ENCODE results near the gene SEMA3B. TPM values are rescaled to one million over a fixed set of nuclear protein-coding genes. Genes with fewer than 3 reads are reported as not detected.

Gene SEMA3B
- total and polyA plus RNA-seq, 2 experiments from 2014 or later: 2.4 to 3.3 TPM

DNA sequence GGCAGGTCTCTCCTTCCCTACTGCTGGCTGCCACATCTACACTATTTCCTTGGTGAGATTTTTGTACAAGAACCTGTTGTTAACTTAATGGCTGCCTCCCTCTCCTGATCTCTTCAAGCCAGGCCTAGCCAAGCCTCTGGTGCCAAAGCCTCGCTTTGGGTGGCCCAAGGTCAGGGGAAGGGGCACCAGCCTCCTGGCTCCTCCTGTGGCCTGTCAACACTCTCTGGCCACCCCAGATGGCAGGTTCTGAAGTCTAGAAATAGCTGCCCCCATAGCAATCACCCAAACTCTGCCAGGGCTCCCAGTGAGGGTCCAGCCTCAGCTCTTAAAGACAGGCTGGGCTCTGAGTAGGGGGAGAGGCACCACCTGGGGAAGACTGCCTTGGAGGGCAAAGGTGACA is 18.3 kb downstream of the SEMA3B start (continued):
- TF ChIP-seq, protein P1, sequence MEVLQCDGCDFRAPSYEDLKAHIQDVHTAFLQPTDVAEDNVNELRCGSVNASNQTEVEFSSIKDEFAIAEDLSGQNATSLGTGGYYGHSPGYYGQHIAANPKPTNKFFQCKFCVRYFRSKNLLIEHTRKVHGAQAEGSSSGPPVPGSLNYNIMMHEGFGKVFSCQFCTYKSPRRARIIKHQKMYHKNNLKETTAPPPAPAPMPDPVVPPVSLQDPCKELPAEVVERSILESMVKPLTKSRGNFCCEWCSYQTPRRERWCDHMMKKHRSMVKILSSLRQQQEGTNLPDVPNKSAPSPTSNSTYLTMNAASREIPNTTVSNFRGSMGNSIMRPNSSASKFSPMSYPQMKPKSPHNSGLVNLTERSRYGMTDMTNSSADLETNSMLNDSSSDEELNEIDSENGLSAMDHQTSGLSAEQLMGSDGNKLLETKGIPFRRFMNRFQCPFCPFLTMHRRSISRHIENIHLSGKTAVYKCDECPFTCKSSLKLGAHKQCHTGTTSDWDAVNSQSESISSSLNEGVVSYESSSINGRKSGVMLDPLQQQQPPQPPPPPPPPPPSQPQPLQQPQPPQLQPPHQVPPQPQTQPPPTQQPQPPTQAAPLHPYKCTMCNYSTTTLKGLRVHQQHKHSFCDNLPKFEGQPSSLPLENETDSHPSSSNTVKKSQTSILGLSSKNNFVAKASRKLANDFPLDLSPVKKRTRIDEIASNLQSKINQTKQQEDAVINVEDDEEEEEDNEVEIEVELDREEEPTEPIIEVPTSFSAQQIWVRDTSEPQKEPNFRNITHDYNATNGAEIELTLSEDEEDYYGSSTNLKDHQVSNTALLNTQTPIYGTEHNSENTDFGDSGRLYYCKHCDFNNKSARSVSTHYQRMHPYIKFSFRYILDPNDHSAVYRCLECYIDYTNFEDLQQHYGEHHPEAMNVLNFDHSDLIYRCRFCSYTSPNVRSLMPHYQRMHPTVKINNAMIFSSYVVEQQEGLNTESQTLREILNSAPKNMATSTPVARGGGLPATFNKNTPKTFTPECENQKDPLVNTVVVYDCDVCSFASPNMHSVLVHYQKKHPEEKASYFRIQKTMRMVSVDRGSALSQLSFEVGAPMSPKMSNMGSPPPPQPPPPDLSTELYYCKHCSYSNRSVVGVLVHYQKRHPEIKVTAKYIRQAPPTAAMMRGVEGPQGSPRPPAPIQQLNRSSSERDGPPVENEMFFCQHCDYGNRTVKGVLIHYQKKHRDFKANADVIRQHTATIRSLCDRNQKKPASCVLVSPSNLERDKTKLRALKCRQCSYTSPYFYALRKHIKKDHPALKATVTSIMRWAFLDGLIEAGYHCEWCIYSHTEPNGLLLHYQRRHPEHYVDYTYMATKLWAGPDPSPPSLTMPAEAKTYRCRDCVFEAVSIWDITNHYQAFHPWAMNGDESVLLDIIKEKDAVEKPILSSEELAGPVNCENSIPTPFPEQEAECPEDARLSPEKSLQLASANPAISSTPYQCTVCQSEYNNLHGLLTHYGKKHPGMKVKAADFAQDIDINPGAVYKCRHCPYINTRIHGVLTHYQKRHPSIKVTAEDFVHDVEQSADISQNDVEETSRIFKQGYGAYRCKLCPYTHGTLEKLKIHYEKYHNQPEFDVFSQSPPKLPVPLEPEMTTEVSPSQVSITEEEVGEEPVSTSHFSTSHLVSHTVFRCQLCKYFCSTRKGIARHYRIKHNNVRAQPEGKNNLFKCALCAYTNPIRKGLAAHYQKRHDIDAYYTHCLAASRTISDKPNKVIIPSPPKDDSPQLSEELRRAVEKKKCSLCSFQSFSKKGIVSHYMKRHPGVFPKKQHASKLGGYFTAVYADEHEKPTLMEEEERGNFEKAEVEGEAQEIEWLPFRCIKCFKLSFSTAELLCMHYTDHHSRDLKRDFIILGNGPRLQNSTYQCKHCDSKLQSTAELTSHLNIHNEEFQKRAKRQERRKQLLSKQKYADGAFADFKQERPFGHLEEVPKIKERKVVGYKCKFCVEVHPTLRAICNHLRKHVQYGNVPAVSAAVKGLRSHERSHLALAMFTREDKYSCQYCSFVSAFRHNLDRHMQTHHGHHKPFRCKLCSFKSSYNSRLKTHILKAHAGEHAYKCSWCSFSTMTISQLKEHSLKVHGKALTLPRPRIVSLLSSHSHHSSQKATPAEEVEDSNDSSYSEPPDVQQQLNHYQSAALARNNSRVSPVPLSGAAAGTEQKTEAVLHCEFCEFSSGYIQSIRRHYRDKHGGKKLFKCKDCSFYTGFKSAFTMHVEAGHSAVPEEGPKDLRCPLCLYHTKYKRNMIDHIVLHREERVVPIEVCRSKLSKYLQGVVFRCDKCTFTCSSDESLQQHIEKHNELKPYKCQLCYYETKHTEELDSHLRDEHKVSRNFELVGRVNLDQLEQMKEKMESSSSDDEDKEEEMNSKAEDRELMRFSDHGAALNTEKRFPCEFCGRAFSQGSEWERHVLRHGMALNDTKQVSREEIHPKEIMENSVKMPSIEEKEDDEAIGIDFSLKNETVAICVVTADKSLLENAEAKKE (CRISPR knock-in tag; IDR thresholded peaks at IDR 0.05): no peak
- TF ChIP-seq CREB1 (CRISPR knock-in tag; IDR thresholded peaks at IDR 0.05; ENCODE audit: low read depth) (no peak), ZNF114 (CRISPR knock-in tag; IDR thresholded peaks at IDR 0.05) (no peak), NANOG (IDR thresholded peaks at IDR 0.05; ENCODE audit: borderline replicate concordance) (no peak)

DNA sequence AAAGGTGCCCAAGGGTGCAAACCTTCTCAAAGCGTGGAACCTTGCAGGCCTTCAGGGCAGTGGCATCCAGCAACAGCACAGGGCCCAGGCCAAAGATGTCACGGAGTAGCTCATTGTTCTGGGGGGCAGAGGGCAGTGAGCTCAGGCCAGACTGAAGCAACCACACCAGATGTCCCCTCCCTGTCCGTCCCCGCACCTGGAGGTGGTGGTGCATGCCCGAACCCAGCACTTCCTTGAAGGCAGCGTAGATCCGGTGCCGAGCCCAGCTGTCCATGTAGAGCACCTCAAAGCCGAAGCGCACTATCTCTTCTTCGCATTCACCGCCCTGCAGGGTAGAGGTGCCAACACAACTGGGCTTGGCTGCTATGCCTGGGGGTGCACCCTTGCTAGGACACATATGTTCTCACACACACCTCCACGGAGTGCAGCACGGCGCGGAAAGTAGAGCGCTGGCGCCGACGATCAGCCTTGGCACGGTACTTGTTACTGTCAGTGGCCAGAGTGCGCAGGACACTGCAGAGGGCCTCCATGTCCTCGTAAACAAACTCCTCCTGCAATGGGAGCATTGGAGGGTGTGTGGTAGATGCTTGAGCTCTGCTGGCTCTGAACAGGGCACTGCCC is 19.6 kb downstream of the SEMA3B start:
- Histone ChIP-seq H3K27me3 (ENCODE audit: insufficient read depth) (no peaks in the 10 kb centered on the region), H3F3A (replicated peaks; ENCODE audit: low read depth) (0 out of 2 replicates have a peak, but pooled peaks cover 4% of the 10 kb centered on the region), H3K27ac (ENCODE audit: low read depth) (no peak overlapping the region), H3K36me3 (ENCODE audit: insufficient read depth) (peaks cover 11% of the 10 kb centered on the region), H3K4me1 (ENCODE audit: insufficient read depth) (peaks cover 5% of the 10 kb centered on the region), H3K79me2 (replicated peaks; ENCODE audit: insufficient read depth) (peaks cover 17% of the 10 kb centered on the region), H4K20me1 (replicated peaks; ENCODE audit: insufficient read depth) (no peaks in the 10 kb centered on the region; the same call in 1 of the 2 replicates), H3K4me2 (no peak overlapping the region), H2AFZ (no peak overlapping the region), H3K4me3 (no peak overlapping the region), H3K9me2 (ENCODE audit: insufficient read depth) (no peaks in the 10 kb centered on the region)
- H3K4me3 Mint-ChIP-seq: no peak overlapping the region
- H3K9me3 Mint-ChIP-seq: no peaks in the 10 kb centered on the region
- peaks cover 8% of the 10 kb centered on the region for H3K27me3 Mint-ChIP-seq (ENCODE audit: insufficient read depth, low read depth, poor library complexity)
- DNase-seq (ENCODE audit: low spot score) (no peak), ATAC-seq (no peak)
- H3K4me1 Mint-ChIP-seq: peaks cover 11% of the 10 kb centered on the region
- no peak overlapping the region for H3K27ac Mint-ChIP-seq
- peaks cover 47% of the 10 kb centered on the region for H3K36me3 Mint-ChIP-seq (ENCODE audit: low read depth)
- TF ChIP-seq, protein P2, sequence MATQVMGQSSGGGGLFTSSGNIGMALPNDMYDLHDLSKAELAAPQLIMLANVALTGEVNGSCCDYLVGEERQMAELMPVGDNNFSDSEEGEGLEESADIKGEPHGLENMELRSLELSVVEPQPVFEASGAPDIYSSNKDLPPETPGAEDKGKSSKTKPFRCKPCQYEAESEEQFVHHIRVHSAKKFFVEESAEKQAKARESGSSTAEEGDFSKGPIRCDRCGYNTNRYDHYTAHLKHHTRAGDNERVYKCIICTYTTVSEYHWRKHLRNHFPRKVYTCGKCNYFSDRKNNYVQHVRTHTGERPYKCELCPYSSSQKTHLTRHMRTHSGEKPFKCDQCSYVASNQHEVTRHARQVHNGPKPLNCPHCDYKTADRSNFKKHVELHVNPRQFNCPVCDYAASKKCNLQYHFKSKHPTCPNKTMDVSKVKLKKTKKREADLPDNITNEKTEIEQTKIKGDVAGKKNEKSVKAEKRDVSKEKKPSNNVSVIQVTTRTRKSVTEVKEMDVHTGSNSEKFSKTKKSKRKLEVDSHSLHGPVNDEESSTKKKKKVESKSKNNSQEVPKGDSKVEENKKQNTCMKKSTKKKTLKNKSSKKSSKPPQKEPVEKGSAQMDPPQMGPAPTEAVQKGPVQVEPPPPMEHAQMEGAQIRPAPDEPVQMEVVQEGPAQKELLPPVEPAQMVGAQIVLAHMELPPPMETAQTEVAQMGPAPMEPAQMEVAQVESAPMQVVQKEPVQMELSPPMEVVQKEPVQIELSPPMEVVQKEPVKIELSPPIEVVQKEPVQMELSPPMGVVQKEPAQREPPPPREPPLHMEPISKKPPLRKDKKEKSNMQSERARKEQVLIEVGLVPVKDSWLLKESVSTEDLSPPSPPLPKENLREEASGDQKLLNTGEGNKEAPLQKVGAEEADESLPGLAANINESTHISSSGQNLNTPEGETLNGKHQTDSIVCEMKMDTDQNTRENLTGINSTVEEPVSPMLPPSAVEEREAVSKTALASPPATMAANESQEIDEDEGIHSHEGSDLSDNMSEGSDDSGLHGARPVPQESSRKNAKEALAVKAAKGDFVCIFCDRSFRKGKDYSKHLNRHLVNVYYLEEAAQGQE (IDR thresholded peaks at IDR 0.05; ENCODE audit: unreplicated experiment): no peak
- no peak for TF ChIP-seq ZNF331 (CRISPR knock-in tag; IDR thresholded peaks at IDR 0.05; ENCODE audit: low read depth)
- TF ChIP-seq NANOG (IDR thresholded peaks at IDR 0.05; ENCODE audit: borderline replicate concordance): no peak
- TF ChIP-seq, protein P3, sequence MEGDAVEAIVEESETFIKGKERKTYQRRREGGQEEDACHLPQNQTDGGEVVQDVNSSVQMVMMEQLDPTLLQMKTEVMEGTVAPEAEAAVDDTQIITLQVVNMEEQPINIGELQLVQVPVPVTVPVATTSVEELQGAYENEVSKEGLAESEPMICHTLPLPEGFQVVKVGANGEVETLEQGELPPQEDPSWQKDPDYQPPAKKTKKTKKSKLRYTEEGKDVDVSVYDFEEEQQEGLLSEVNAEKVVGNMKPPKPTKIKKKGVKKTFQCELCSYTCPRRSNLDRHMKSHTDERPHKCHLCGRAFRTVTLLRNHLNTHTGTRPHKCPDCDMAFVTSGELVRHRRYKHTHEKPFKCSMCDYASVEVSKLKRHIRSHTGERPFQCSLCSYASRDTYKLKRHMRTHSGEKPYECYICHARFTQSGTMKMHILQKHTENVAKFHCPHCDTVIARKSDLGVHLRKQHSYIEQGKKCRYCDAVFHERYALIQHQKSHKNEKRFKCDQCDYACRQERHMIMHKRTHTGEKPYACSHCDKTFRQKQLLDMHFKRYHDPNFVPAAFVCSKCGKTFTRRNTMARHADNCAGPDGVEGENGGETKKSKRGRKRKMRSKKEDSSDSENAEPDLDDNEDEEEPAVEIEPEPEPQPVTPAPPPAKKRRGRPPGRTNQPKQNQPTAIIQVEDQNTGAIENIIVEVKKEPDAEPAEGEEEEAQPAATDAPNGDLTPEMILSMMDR (conservative IDR thresholded peaks at IDR 0.05; ENCODE audit: low read depth in 2 of 2): no peak
- no peak for TF ChIP-seq POLR2AphosphoS5 (IDR thresholded peaks at IDR 0.05; ENCODE audit: low read depth)
